Measurements from ENCODE around the gene AVEN. TPM values are rescaled to one million over a fixed set of nuclear protein-coding genes. Genes with fewer than 3 reads are reported as not detected.

The AVEN gene
- total RNA-seq, 1 donor from 2014 or later, result 13.8 TPM

- H3K27me3 Mint-ChIP-seq (ENCODE audit: unreplicated experiment), result no peaks in the 10 kb centered on the region
- no peak overlapping the region for H3K4me3 Mint-ChIP-seq (ENCODE audit: unreplicated experiment)
- TF ChIP-seq CTCF (IDR thresholded peaks at IDR 0.05; ENCODE audit: partially characterized antibody, unreplicated experiment), result no peak
- H3K27ac Mint-ChIP-seq (ENCODE audit: unreplicated experiment), result no peak overlapping the region
- H3K9me3 Mint-ChIP-seq (ENCODE audit: unreplicated experiment), result no peaks in the 10 kb centered on the region
- no peaks in the 10 kb centered on the region for H3K4me1 Mint-ChIP-seq (ENCODE audit: low read depth, unreplicated experiment)
- H3K36me3 Mint-ChIP-seq (ENCODE audit: unreplicated experiment), result no peaks in the 10 kb centered on the region
- DNase-seq, result no peak
Observed at GRCh38 chr15:33864360-33865075, 174.5 kb downstream of the AVEN start.

GRCh38 chr15:33860754-33861153, 178.2 kb downstream of the AVEN start:
- TF ChIP-seq CTCF (IDR thresholded peaks at IDR 0.05; ENCODE audit: partially characterized antibody, unreplicated experiment), result no peak
- Mint-ChIP-seq H3K27ac (ENCODE audit: unreplicated experiment) (no peak overlapping the region), H3K27me3 (ENCODE audit: unreplicated experiment) (no peaks in the 10 kb centered on the region), H3K4me1 (ENCODE audit: low read depth, unreplicated experiment) (no peaks in the 10 kb centered on the region), H3K4me3 (ENCODE audit: unreplicated experiment) (no peak overlapping the region), H3K36me3 (ENCODE audit: unreplicated experiment) (no peaks in the 10 kb centered on the region), H3K9me3 (ENCODE audit: unreplicated experiment) (no peaks in the 10 kb centered on the region)
- no peak for DNase-seq

GRCh38 chr15:33859992-33860545, 178.9 kb downstream of the AVEN start:
- H3K4me1 Mint-ChIP-seq (ENCODE audit: low read depth, unreplicated experiment), result no peaks in the 10 kb centered on the region
- no peak for TF ChIP-seq CTCF (IDR thresholded peaks at IDR 0.05; ENCODE audit: partially characterized antibody, unreplicated experiment)
- no peak for DNase-seq
- H3K9me3 Mint-ChIP-seq (ENCODE audit: unreplicated experiment), result no peaks in the 10 kb centered on the region
- no peak overlapping the region for H3K27ac Mint-ChIP-seq (ENCODE audit: unreplicated experiment)
- no peaks in the 10 kb centered on the region for H3K27me3 Mint-ChIP-seq (ENCODE audit: unreplicated experiment)
- H3K4me3 Mint-ChIP-seq (ENCODE audit: unreplicated experiment), result no peak overlapping the region
- H3K36me3 Mint-ChIP-seq (ENCODE audit: unreplicated experiment), result no peaks in the 10 kb centered on the region

GRCh38 chr15:33858836-33859235, 180.2 kb downstream of the AVEN start:
- Mint-ChIP-seq H3K27ac (ENCODE audit: unreplicated experiment) (no peak overlapping the region), H3K36me3 (ENCODE audit: unreplicated experiment) (no peaks in the 10 kb centered on the region), H3K27me3 (ENCODE audit: unreplicated experiment) (no peaks in the 10 kb centered on the region), H3K9me3 (ENCODE audit: unreplicated experiment) (no peaks in the 10 kb centered on the region), H3K4me1 (ENCODE audit: low read depth, unreplicated experiment) (no peaks in the 10 kb centered on the region), H3K4me3 (ENCODE audit: unreplicated experiment) (no peak overlapping the region)
- TF ChIP-seq CTCF (IDR thresholded peaks at IDR 0.05; ENCODE audit: partially characterized antibody, unreplicated experiment), result no peak
- DNase-seq, result no peak

- H3K27me3 Mint-ChIP-seq (ENCODE audit: unreplicated experiment), result no peaks in the 10 kb centered on the region
- no peaks in the 10 kb centered on the region for H3K9me3 Mint-ChIP-seq (ENCODE audit: unreplicated experiment)
- H3K4me1 Mint-ChIP-seq (ENCODE audit: low read depth, unreplicated experiment), result no peaks in the 10 kb centered on the region
- H3K36me3 Mint-ChIP-seq (ENCODE audit: unreplicated experiment), result no peaks in the 10 kb centered on the region
- no peak for TF ChIP-seq CTCF (IDR thresholded peaks at IDR 0.05; ENCODE audit: partially characterized antibody, unreplicated experiment)
- no peak for DNase-seq
- H3K27ac Mint-ChIP-seq (ENCODE audit: unreplicated experiment), result no peak overlapping the region
- H3K4me3 Mint-ChIP-seq (ENCODE audit: unreplicated experiment), result no peak overlapping the region
Observed at GRCh38 chr15:33857726-33858125, 181.3 kb downstream of the AVEN start.
